AG09309 (cell line): Measurements from ENCODE around the gene GLIS2.
A peak's percentile ranks its signal among the peaks of the same experiment; 100 is the strongest.

Experiments
- DNase-seq: peaks from one replicate; pipeline ENCODE4 v3.0.0-alpha.2; 2010; ENCODE audit warnings: low read depth
- H3K4me3 ChIP-seq: 2 replicates; pipeline ENCODE4 v1.5.1; 2011; ENCODE audit warnings: mild to moderate bottlenecking, low read depth, low read length, moderate library complexity; ENCODE audit not compliant: control insufficient read depth
- CTCF ChIP-seq: IDR thresholded peaks from 2 replicates; pipeline ENCODE4 v1.5.1; 2011; ENCODE audit warnings: mild to moderate bottlenecking, low read depth, low read length, inconsistent platforms; ENCODE audit not compliant: insufficient read depth, control insufficient read depth; ENCODE audit errors: missing control alignments

GLIS2 gene

GRCh38 chr16:4323071-4323844 lies 7.4 kb downstream of the GLIS2 start:
- no peak overlapping the region for H3K4me3 ChIP-seq
- no peak for TF ChIP-seq CTCF
- DNase-seq: no peak

GRCh38 chr16:4323845-4324488 lies 8.1 kb downstream of the GLIS2 start:
- no peak for TF ChIP-seq CTCF
- H3K4me3 ChIP-seq: no peak overlapping the region
- DNase-seq: no peak

- no peak for TF ChIP-seq CTCF
Observed at GRCh38 chr16:4324492-4325252, 8.8 kb downstream of the GLIS2 start.

GRCh38 chr16:4325253-4325758 lies 9.4 kb downstream of the GLIS2 start:
- TF ChIP-seq CTCF: no peak
- no peak overlapping the region for H3K4me3 ChIP-seq
- DNase-seq: no peak

More at GRCh38 chr16:4324492-4325252, 8.8 kb downstream of the GLIS2 start:
- DNase-seq: no peak
- H3K4me3 ChIP-seq: no peak overlapping the region

- H3K4me3 ChIP-seq: peak overlapping the region; percentile 15
- no peak for DNase-seq
Observed at GRCh38 chr16:4327386-4328045, 11.6 kb downstream of the GLIS2 start.

More at GRCh38 chr16:4327386-4328045, 11.6 kb downstream of the GLIS2 start:
- TF ChIP-seq CTCF: no peak
